ENCODE data around the gene PPP1R18.

GRCh38 chr6:30683183-30683979 is 3.1 kb downstream of the PPP1R18 start:
- TF ChIP-seq CTCF (conservative IDR thresholded peaks at IDR 0.05; ENCODE audit: low read length) (no peak), EZH2phosphoT487 (IDR thresholded peaks at IDR 0.05; ENCODE audit: borderline replicate concordance, low read depth, low read length) (no peak)
